Measurements from ENCODE around the gene TMEM92.
"Not testable (repeated sequence)": the region's sequence is repeated elsewhere in the genome, so short reads cannot be mapped to it uniquely, and the experiment has no call there.

Gene TMEM92

GRCh38 chr17:50301891-50302584 is 27.8 kb downstream of the TMEM92 start:
- DNase-seq = no peak

GRCh38 chr17:50303051-50303450 is 28.8 kb downstream of the TMEM92 start:
- no peak for DNase-seq

GRCh38 chr17:50303596-50303995 is 29.3 kb downstream of the TMEM92 start:
- no peak for DNase-seq

GRCh38 chr17:50304781-50305404 is 30.6 kb downstream of the TMEM92 start:
- DNase-seq = no peak

GRCh38 chr17:50307654-50308053 is 33.4 kb downstream of the TMEM92 start:
- no peak for DNase-seq

DNA sequence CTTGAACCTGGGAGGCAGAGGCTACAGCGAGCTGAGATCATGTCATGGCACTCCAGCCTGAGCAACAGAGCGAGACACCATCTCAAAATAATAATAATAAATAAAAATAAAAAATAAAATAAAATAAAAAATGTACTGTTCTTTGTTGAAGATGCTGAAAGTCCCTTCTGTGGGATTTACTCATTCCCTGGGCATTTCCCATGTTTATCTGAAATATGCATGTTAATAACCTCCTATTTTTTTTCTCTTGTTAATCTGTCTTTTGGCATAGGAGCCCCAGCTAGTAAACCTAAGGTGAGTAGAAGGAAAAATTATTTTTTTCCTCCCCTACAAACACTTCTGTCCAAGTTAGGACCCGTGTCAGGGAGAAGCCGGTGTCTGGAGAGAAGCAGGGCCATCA is 34.4 kb downstream of the TMEM92 start:
- DNase-seq = no peak

DNA sequence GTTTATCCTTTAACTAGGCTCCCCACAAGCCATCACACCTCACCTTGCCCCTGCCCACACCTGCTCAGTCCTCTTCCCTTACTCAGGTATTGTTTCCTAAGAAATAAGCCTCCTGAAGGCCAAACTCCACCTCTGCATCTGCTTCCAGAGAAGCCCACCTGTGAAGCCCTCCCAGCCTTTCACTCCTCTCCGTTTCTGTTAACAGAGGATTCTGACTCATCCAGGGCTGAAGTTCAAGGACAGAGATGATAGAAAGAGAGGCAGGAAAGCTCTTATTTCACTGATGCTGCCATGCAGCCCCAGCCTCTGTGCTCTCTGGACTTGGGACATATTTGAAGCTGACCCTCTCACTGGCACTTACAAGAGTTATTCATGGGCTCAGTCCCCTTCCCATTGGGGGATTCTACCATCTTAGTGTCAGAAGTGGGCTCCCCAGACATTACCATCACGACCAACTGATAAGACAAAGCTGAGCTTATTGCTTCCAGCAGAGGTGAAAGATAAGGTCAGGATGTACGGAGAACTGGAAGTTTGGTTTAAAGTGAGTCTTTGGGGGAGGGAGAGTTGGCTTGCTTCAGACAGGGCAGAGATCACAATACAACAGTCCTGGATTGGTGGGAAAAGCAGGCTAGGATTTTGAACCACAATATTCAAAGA is 36.3 kb downstream of the TMEM92 start:
- no peak for DNase-seq

- no peak for DNase-seq
Observed at GRCh38 chr17:50311112-50311460, 36.8 kb downstream of the TMEM92 start.

- no peak for DNase-seq
Observed at GRCh38 chr17:50311483-50311882, 37.2 kb downstream of the TMEM92 start.

GRCh38 chr17:50312308-50312707 is 38.0 kb downstream of the TMEM92 start:
- DNase-seq = no peak

DNA sequence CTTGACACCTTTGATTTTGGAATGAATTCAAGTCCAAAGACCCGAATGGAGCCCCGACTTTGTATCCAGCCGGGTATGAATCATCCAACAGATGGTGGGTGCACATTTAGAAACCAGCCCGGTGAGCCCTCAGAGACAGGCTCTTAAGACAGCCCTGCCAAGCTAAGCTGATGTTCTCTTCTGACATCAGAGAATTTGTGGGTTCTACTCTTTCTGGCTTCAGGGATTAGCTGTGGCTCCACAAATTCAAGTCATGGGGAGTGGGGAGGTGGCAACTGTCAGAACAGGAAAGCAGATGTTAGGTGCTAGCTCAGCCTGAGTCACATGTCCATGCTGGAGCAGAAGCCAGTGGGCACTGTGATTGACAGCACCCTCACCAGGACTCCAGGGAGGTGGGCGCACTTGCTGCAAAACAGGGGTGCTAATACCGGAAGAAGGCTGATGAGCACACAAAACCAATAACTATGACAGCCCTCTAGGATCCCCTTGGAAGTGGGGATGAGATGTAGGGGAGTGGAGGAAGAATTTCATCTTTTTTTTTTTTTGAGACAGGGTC is 40.3 kb downstream of the TMEM92 start:
- no peak for DNase-seq

DNA sequence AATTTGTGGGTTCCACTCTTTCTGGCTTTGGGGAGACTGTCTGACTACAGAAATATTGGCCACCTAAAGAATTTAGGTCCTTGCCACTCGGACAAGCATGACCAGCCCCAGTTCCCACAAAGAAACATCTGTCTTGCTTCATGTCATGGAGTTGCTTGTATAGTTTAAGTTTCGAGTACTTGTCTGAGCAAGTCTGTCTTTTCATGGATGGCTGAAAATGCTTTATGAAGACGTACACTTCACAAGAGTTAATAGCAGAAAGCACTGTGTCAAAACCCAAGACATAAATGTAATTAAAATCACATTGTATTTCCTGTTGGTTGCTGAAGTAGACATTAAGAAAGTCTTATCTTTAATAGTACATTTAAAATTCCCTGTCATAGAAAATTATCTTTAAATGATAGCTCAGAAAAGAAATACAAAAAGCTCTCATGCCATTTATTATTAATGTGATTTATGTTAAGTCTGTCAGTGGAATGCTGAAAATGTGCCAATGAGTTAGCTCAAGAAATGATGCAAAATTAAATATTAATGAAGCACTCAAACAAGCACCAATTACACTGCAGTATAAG is 41.8 kb downstream of the TMEM92 start:
- peak; percentile 45 for DNase-seq

DNA sequence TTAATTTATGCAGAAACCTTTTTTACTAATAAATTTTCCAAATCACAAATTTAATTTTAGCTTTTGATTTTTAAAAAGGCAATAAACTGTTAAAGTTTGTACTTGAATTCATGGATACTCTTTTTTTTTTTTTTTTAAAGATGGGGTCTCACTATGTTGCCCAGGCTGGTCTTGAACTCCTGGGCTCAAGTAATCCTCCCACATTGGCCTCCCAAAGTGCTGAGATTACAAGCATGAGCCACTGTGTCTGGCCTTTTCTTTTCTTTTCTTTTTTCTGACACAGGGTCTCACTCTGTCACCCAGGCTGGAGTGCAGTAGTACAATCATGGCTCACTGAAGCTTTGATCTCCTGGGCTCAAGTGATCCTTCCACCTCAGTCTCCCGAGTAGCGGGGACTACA is 42.4 kb downstream of the TMEM92 start:
- not testable (repeated sequence) for DNase-seq

DNA sequence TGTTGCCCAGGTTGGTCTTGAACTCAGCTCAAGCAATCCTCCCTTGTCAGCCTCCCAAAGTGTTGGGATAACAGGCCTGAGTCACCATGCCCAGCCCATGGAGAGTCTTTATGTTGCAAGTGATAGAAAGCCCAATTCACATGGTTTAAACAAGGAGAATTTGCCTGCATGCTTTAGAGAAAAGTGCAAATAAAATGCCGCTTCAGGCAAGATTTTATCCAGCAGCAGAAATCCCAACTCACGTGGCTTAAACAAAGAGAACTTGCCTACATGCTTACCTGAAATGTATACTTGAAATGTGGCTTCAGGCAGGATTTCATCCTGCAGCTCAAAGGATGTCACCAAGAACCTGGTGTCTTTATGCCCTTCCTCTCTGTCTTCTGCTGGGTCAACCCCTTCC is 42.9 kb downstream of the TMEM92 start:
- DNase-seq = no peak

GRCh38 chr17:50318501-50319285 is 44.4 kb downstream of the TMEM92 start:
- DNase-seq = peak; percentile 41

DNA sequence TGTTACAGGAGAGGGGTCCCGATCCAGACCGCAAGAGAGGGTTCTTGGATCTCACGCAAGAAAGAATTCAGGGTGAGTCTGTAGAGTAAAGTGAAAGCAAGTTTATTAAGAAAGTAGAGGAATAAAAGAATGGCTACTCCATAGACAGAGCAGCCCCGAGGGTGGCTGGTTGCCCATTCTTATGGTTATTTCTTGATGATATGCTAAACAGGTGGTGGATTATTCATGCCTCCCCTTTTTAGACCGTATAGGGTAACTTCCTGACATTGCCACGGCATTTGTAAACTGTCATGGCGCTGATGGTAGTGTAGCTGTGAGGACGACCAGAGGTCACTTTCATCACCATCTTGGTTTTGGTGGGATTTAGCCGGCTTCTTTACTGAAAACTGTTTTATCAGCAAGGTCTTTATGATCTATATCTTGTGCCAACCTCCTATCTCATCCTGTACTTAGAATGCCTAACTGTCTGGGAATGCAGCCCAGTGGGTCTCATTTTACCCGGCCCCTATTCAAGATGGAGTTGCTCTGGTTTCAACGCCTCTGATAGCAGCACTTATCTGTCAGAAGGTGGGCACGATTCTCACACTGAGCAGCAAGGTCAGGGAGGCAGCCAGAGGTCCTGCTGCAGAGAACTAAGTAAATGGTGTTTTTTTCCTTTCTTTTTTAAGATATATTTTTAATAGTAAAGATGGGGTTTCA is 45.2 kb downstream of the TMEM92 start:
- DNase-seq = no peak

DNA sequence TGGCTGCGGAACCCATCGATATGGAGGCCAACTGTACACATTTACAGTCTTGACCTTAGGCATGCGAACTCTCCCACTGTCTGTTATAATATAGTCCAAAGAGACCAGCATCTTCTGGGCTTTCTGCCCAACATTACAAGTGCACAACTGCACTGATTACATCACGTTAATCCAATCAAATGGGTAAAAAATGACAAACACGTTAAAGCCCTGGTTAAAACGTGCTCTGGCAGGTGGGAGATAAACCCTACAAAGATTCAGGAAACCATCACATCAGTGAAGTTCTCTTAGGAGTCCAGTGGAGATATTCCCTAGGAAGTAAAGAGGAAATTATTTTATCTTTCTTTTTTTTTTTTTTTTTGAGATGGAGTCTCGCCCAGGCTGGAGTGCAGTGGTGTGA is 48.0 kb downstream of the TMEM92 start:
- DNase-seq = no peak

- no peak for DNase-seq
Observed at GRCh38 chr17:50323060-50323459, 48.8 kb downstream of the TMEM92 start.

DNA sequence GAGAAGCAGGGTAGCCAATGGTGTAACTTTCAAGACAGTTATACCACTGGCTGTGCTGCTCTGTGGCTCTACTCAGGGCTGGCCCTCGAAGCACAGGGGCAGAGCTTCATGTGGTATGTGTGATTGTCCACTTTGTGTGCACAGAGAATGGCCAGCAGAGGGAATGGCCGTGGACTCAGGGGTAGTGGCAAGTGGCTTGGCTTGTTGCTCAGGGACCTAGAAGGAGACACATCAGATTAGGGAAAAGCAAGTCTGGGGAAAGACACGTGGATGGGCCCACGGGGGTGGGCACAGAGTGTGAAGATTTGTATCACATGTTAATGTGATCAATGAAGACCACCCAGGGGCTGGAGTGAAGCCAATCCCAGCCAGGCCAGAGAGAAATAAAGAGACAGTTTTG is 51.6 kb downstream of the TMEM92 start:
- DNase-seq = no peak

- no peak for DNase-seq
Observed at GRCh38 chr17:50326831-50327364, 52.6 kb downstream of the TMEM92 start.

DNA sequence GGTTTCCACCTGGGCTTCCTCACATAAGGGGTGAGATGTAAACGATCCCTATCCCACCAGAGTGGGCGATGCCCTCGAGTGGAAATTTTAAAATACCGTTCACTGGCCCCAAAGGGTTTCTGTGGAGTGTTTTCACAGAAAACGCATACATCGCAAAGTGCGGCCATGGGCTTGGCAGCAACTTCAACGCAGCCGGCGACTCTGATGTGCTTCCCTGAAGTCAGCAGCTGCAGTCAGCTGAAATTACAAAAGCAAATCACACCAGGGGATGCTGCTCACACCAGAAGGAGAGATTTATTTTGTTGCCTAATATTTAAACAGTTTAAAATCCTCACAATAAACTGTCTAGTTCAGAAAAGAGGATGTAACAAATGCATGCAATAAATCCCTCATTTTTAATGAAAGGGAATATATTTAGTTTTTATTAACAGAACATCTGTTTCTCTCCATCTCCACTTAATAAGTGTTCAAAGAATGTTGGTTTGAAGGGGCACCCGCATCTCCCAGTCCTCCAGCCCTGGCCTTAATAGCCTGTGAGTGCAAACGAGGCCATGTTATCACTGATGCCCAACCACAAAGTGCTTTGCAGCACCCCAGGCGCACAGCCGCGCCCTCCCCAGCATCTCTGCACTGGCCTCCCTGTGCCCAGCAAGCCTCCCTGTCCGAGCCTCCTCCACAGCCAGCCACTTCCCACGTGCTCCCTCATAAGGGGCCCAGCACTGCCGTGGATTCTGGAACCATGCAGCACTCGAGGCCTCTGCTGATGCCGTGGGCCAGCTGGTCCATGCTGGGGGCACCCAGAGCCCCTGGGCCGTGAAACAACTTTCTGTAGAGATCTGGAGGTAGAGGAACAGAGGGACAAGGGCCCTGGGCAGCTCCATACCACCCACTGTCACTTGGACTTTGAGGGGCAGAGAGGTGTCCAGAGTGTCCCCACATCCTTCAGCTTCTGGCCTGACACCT is 54.4 kb downstream of the TMEM92 start:
- peak; percentile 63 for DNase-seq
